CD4-positive, alpha-beta T cell treated with Interferon gamma for 1 hour (primary cell): Measurements from ENCODE around the gene IFT57.
"Not testable (repeated sequence)": the region's sequence is repeated elsewhere in the genome, so short reads cannot be mapped to it uniquely, and the experiment has no call there.

Experiments used
- DNase-seq: peaks from one replicate; pipeline ENCODE4 v3.0.0-alpha.2; 2020

Gene IFT57

DNA sequence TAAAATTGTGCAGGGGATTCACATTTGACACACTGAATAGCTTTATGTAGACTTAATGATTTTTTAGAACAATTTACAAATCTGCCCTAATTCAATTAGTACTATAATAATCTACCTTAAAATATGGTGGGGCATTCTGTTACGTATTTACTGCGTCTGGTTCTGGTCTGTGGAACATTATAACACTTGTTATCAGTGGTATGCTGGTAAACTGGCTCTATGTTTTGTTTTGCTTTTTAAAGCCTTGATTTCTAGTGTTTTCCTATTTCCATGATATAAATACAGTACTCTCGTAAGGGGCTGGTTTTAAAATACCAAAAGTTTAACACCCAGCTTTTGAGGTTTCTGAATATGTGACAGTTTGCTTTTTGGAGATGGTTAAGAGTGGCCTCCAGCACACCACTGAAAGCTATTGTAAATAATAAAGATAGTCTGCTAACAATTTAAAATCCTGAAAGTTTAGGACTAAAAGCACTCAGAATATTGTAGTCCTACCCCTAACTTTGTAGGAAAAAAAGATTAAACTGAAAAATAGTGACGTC is 65.8 kb downstream of the IFT57 start:
- no peak for DNase-seq

DNA sequence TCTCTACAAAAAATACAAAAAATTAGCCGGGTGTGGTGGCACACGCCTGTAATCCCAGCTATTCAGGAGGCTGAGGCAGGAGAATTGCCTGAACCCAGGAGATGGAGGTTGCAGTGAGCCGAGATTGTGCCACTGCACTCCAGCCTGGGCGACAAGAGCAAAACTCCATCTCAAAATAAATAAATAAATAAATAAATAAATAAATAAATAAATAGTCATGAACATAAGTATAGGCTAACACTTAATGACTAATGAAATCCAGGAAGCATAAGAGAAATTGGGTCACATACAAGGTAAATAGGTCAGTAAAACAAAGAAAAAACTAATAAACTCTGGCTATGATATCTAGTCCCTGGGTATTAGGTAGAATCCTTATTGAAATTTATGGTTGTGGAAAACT is 66.6 kb downstream of the IFT57 start:
- not testable (repeated sequence) for DNase-seq

DNA sequence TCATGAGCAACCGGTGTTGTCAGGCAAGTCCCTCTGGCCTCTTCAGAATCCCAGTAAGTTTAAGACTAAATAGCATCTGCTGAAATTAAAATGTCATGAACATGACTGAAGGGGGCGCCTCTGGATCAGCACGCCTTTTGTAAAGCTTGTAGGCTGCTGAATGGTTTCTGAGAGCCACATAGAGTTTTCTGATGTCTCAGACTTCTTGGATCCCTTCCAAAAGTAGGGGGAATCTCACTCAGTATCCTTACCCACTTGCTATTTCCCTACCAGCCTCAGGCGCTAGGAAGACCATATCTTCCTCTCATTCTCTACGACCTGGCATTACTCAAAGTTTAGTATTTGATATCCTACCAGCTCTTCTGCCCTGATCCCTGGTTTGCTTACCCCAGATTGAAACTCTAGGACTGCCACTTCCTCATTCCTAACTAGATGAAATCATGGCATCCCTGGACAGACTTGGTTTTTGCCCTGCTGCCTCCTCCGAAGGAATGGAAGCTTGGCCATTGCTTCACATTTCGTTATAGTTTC is 68.7 kb downstream of the IFT57 start:
- no peak for DNase-seq

DNA sequence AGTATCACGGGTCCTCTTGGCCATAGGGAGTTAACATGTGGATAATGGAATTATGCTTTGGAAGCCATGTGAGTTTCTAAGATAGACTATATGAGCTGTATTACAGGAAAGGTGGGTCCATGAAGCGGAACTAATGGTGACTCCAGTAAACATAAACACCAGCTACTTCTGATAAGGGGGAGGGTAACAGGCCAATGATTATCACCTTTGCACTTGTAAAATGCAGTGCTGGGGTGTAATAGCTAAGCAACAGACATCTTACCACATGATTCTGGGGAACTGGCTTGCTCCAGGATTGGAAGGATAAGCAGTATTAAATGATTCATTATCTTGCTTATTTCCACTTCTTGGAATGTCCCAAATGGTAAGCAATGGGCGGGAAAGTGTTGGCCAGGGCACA is 70.0 kb downstream of the IFT57 start:
- DNase-seq: no peak

DNA sequence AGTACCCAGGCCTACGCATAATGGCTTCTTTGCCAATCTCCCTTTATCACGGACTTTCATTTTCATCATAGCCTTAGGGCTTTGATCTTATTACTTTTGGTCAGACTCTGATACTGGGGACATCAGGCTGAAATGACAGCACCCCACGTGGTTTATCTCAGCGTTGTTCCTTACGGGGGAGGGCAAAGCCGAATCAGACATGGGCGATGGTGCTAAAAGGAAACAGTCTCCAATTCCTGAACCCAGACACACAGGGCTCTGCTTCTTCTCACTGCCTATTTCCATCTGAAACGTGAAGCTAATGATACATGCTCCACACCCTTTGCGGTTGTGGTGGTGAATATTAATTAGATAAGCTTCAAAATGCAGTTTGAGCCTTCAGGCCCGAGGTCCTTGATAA is 72.0 kb downstream of the IFT57 start:
- DNase-seq: no peak

DNA sequence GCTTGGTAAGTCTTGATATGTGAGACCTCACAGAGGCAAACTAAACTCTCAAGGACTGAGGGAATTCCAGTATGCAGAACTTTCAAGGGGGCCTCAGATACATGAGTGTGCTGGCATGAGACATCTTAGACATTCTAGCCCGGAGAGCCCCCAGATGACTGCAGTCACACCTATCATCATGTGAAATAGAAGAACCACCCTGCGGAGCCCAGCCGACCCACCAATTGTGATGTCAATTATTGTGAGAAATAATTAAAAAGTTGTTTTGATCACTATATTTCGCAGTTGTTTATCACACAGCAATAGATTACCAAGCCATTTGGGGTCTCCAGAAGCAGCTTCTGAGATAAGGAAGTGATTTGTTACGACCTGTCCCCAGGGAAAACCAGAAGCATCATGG is 76.1 kb downstream of the IFT57 start:
- DNase-seq: no peak

DNA sequence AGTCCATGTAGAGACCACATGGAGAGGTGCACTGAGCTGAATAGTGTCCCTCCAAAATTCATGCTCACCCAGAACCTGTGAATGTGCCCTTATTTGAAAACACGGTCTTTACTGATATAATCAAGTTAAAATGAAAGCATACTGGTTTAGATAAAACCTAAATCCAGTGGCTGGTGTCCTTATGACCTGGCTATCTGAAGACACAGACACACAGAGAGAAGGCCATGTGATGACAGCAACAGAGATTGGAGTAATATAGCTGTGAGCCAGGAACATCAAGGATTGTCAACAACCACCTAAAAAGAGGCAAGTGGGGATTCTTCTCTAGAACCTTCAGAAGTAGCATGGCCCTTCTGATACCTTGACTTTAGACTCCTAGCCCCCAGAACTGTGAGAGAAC is 76.6 kb downstream of the IFT57 start:
- no peak for DNase-seq

DNA sequence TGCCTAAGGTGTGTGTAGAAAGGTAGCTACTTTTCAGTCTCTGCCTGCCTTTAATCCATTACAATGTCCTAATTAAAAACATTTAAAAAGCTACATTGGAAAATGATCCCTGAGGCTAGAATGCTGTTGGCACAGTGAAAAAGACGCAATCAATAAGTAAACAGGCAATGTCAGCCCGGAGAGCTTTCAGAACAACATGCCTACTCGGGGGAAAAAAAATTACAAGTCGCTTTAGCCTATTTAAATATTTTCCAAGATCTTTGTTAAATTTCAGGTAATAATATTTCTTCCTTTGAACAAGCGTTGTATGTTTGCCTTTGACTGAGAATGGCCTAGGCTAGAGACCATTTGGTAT is 84.8 kb downstream of the IFT57 start:
- DNase-seq: no peak

DNA sequence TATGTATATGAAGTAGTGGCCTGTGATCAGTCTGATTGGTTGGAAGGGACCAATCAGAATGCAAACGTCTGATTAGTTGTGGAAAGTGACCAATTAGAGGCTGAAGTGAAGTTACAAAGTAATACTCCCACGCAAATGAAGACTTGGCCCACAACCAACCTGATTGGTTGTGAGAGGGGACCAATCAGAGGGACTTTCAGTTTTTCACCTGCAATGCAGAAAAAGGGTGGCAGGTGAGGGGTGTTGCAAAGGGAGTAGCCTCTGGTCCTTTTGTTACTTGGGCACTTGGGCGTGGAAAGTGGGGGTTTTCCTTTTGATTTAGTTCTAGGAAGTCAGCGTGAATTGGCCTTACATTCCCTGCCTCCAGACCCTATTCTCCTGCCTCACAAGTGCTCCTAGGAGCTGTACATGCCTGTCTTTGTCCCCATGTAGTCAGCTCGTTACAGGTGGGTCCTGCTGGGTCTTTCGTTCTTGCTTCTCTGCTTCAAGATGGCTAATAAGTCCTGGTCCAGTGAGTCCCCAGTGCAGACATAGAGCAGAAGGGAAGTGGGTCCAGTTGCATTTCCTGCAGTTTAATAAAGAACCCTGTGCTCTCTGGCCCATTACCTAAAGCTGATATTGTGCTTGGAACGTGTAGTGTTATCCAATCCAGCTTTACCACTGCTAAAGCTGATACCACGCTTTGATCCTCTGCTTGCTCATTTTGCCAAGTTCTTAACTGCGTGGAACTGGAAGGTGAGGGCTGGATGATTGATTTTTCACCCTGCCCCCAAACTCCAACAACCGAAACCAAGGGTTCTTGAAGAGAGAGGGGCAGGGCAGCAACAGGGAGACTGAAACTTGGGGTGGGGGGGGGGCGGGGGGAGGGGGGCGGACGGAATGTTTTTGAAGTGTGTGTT is 85.4 kb downstream of the IFT57 start:
- DNase-seq: no peak

DNA sequence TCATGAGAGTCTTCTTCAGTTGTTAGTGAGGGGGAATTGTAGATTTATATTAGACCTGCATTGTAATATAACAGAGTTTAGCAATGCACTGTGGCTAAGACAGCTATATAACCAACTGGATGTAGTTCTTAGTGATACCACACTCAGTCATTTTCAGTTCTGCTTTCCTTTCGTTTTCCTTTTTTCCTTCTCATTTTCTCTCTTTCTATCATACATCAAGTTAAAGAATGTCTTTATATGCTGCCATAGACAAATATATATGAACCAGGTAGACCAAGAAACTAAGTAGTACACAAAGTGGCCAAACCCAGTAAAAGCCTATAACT is 87.7 kb downstream of the IFT57 start:
- no peak for DNase-seq

DNA sequence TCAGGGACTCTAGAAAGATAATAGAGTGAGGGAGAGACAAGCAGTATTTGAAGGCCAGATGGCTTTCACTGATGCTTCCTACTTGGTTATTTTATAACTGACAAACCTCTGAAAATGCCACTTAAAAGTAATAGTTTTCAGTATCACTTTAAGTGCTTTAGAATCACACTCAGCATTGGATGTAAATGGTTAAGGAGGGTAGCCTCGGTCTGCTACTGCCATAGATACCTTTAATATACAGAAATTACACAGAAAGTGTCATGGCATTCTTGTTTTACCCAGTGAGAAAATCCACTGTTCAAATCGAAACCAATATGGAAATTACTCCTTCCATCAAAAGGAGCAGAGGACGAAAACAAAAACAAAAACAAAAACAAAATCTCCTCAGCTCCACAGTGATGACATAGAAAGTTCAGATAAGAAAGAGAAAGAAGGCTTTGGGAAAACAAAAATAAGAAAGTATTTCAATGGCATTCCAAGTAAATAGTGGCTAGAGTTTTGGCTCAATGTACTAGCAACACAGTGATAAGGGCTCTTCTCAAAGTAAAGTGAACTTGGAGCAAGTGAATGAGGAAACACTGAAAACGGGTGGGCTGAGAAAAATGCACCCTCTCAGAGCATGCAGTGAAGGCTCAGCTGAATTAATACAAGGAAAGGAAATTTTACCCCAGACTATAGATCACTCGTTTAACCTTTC is 88.2 kb downstream of the IFT57 start:
- DNase-seq: no peak

DNA sequence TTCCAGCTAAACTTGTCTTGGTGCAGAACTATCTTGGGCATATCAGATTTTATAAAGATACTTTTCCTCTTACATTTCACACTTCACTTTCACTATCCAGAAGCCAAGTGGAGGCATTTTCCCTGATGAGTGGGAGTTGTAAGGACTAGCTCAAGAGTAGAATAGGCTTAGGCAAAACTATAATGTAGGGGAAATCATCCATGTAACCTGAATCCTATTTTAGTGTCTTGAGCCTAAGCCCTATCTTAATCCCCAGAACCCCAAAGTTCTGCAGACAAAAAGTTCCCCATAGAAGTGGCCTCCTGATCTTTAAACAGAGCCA is 89.2 kb downstream of the IFT57 start:
- no peak for DNase-seq

DNA sequence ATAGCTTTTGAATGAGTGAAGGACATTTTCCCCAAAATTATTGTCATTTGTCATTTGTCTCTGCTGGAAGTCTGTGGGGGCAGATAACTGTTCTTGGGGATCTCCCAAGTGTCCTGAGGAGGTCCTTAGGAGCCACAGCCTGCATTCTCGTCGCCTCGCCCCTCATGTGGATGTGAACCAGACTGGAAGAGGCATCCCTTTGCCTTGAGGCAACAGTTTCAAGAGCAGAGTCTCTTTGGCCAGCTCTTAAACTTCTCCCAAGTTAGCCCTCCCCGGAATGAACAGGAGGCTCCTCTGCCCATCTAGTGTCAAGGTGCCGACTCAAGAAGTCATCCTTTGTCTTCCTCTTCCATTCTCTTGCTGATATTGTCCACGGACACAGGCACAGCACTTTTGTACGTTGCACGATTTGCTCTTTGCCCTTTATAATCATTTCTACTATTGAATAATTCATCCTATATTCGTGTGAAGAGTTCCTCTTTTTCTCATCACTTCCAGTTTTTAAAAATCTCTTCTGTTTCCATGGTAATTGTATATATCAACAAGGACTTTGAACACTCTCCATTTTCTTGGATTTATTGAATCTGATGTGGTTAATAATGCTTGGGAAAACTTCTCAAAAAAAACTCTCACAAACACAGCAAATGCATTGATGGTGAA is 90.6 kb downstream of the IFT57 start:
- no peak for DNase-seq

DNA sequence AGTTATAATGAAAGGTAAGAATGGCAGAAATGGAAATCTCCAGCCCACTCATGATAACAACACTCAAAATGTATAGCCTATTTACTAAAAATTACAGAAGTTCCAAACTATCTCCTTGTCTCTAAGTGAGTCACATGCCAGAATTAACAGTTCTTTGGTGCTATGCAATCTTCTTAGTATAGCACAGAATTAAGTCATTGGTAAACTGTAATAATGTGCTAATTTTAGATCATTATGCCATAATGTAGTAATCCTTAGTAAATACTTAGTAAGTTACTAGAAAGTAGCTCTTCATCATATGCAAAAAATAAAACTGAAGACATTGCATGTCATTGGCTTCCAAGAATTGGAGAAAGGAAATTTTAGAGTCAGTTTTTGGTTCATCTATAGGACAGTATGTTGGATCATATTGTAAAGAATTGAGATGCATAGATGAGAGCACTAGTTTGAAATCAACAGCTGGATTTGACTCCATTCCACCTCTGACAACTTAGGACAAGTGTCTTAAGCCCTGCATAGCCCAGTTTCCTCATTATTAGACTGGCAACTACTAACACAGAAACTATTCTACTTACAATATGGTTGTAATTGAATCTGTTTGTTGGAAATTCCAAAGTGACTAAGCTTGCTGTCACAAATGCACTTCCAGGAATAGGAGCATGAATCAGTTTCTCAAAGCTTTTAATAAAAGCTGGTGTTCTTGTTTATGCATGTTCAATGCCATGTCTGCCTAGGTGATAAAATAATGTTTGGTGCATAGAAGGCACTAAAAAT is 91.3 kb downstream of the IFT57 start:
- no peak for DNase-seq

DNA sequence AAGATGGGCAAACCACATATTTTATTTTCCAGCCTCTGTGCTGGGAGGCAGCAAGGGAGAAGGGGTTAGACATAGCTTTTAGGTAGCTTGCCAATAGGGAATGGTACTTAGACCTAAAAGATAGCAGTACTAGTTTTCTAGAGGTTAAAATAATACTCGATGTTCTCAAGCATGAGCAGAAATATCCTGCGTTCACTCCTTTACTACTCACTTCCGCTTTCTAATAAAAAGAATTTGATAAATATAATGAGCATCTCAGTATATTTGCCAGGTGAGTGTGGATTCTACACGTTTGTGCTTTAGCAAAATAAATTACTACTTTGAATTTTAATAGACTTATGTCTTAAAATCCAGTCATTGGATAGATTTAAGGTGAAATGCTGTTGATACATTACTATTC is 92.0 kb downstream of the IFT57 start:
- no peak for DNase-seq

DNA sequence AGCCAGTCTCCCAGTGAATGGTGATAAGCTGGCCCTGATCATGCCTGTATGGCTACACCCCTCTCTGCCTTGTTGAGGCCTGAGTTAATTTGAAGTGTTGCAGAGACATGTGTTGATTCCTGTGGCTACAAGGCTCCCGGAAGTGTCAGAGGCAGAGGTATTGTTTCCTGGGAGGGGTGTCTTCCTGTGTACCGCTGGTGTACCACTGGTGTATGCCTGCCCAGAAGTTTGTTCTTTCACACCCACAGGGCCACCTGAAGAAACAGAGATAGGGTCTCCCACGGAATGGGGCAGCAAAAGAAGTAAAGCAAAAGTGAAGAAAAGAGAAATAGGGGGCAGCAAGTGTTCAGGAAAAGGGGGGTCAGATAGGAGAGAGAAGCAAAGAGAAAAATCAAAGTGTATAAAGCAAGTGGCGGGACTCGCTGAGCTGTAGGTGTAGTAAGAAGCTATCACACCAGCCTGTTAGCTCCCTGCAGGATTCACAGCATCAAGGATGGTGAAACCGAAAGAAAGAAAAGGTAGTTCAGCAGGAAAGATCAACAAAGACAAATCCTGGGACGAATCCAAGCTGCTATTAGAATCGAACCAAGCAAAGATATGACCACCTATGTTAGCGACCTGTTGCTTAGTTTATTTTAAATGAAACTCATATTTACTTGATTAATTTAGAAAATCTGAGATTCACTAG is 94.8 kb downstream of the IFT57 start:
- peak; percentile 65 for DNase-seq

DNA sequence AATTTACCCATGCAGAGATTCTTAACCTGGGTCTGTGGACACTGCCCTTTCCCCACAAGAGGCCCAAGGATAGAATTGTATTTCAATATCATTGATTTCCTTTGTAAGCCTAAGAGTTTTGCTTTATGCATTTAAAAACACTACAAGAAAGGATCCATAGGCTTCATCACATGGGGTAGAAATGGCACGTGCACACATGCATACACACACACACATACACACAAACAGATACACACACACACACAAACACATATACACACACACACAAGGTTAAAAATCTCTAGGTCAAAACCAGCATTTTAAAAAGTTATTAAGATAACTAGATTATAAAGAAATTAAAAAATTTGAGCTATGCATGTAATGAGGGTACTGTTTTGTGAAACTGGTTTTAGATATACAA is 95.9 kb downstream of the IFT57 start:
- no peak for DNase-seq

DNA sequence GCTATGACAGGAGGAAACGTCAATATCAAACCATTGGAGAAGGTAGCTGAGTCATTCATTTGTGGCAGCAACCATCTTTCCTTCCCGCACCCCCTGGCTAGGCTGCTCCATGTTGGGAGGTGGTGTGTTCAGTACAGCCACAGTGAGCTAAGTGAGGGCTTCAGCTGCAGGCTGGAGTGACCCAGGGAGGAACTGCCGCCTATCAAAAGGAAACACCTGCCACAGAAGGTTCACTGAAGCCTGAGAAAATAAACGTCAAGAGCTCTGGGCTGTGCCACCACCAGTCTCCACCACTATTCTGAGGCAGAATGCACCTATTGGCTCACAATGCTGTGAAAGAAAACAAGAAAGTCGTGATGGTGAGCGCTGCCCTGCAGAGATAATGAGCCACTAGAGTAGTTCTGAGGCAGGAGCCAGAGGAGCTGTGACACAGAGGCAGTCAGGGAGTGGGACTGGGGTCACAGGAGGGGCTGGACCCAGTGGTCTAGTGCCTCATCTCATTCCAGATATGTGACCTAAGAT is 96.6 kb downstream of the IFT57 start:
- peak; percentile 85 for DNase-seq

DNA sequence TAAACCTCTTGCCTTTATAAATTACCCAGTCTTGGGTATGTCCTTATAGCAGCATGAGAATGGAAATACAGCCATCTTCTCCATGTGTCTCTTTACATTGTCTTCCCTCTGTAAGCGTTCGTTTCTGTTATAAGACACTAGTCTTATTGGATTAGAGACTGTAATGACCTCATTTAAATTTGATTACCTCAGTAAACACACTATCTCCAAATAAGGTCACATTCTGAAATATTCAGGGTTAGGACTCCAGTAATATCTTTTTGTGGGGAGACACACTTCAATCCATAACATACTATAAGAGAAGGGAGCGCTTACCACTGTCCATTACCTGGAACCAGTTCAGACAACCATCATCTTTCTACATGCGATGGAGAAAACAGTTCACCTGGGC is 97.1 kb downstream of the IFT57 start:
- DNase-seq: no peak

DNA sequence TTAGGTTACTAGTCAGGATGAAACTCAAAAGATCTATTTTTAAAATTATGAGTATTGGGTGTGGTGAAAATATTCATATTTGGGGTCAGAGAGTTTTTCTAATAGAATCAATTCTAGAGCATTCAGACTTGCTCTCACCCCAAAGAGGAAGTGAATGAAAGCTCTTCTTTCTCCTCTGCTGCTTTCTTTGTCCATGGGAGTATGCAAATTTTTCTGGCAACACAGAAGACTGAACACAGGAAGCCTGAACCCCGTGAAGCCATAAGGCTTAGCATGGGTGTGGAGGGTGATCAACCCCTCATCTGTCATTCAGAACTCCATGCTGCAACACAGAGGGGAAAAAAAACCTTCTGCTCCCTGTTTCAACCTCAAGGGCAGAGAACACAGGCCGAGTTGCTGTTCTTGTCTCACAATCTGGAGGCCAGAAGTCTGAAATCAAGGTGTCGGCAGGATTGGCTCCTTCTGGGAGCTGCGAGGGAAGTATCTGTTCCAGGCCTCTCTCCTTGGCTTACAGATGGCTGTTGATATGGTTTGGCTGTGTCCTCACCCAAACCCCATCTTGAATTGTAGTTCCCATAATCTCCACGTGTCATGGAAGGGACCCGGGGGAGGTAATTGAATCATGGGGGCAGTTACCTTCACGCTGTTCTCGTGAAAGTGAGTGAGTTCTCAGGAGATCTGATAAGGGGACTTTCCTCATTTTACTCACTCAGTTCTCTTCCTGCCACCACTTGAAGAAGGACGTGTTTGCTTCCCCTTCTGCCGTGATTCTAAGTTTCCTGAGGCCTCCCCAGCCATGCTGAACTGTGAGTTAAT is 97.7 kb downstream of the IFT57 start:
- DNase-seq: peak; percentile 77

DNA sequence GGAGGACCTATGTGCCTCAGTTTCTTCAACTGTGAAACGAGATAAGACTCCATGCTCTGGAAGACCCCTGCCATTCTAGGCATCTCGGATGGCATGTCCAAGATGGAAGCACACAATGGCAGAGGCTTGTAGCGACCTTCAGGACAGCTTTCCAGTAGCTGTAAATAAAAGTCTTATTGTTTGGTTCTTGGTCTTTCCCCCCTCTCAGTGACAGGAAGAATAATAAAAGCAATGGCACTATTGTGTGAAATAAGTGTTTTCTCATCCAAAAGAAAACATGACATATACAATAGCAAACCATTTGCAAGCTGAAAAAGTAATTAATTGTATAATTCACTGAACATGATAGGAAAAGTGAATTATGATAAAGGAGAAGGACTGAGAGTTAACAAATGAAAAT is 98.9 kb downstream of the IFT57 start:
- DNase-seq: no peak
